SK-N-SH treated with all-trans-retinoic acid at 6 μM for 48 hours (cell line): ENCODE data around the gene ADAMTSL1.

Experiments used
- ATAC-seq: fragments of 200-7000 bp; cut with Tn5 transposase; 3 replicates; pipeline ENCODE4 v1.9.1; 2020; ENCODE audit warnings: mild to moderate bottlenecking, moderate library complexity
- ARNTL ChIP-seq: fragments of 450-650 bp; formaldehyde crosslinking; IDR thresholded peaks from 2 replicates; pipeline ENCODE4 v1.5.0; 2020; ENCODE audit warnings: low read depth, mild to moderate bottlenecking, moderate library complexity, borderline replicate concordance
- CSDC2 ChIP-seq: fragments of 250-450 bp; sonication (Bioruptor Pico); IDR thresholded peaks from 2 replicates; pipeline ENCODE4 v1.5.0; 2020; ENCODE audit warnings: mild to moderate bottlenecking, moderate library complexity
- GLIS3 ChIP-seq: fragments of 250-450 bp; sonication (Bioruptor Pico); IDR thresholded peaks from 2 replicates; pipeline ENCODE4 v1.5.0; 2020; ENCODE audit warnings: mild to moderate bottlenecking, moderate library complexity
- ISL1 ChIP-seq: fragments of 250-450 bp; sonication (Bioruptor Pico); IDR thresholded peaks from 2 replicates; pipeline ENCODE4 v2.1.2; 2022; ENCODE audit warnings: mild to moderate bottlenecking, moderate library complexity
- OSR1 ChIP-seq: fragments of 250-450 bp; sonication (Bioruptor Pico); IDR thresholded peaks from 2 replicates; pipeline ENCODE4 v1.8.0; 2022; ENCODE audit warnings: moderate library complexity, mild to moderate bottlenecking, inconsistent platforms
- PPARA ChIP-seq: fragments of 250-450 bp; sonication (Bioruptor Pico); IDR thresholded peaks from 2 replicates; pipeline ENCODE4 v1.5.0; 2020; ENCODE audit warnings: mild to moderate bottlenecking, borderline replicate concordance
- RARB ChIP-seq: fragments of 250-450 bp; sonication (Bioruptor Pico); IDR thresholded peaks from 2 replicates; pipeline ENCODE4 v1.8.0; 2021; ENCODE audit warnings: mild to moderate bottlenecking, moderate library complexity
- TCF4 ChIP-seq: fragments of 250-450 bp; sonication (Bioruptor Pico); IDR thresholded peaks from 2 replicates; pipeline ENCODE4 v1.8.0; 2021; ENCODE audit warnings: mild to moderate bottlenecking, moderate library complexity, borderline replicate concordance
- TOX ChIP-seq: fragments of 250-450 bp; sonication (Bioruptor Pico); IDR thresholded peaks from 2 replicates; pipeline ENCODE4 v1.8.0; 2021; ENCODE audit warnings: mild to moderate bottlenecking, moderate library complexity, borderline replicate concordance
- ZC3H10 ChIP-seq: fragments of 250-450 bp; sonication (Bioruptor Pico); IDR thresholded peaks from 2 replicates; pipeline ENCODE4 v1.5.1; 2021; ENCODE audit warnings: mild to moderate bottlenecking, moderate library complexity
- ZFP3 ChIP-seq: fragments of 250-450 bp; sonication (Bioruptor Pico); IDR thresholded peaks from 2 replicates; pipeline ENCODE4 v1.5.0; 2020; ENCODE audit warnings: mild to moderate bottlenecking, moderate library complexity
- ZFP30 ChIP-seq: fragments of 450-650 bp; formaldehyde crosslinking; IDR thresholded peaks from 2 replicates; pipeline ENCODE4 v1.5.0; 2022; ENCODE audit warnings: mild to moderate bottlenecking, moderate library complexity
- ZNF565 ChIP-seq: fragments of 450-650 bp; formaldehyde crosslinking; conservative IDR thresholded peaks from 2 replicates; pipeline ENCODE4 v1.5.0; 2020; ENCODE audit warnings: low read depth, mild to moderate bottlenecking, moderate library complexity
- ZNF70 ChIP-seq: fragments of 450-650 bp; formaldehyde crosslinking; IDR thresholded peaks from 2 replicates; pipeline ENCODE4 v1.5.0; 2020; ENCODE audit warnings: mild to moderate bottlenecking, moderate library complexity
- ZNF8 ChIP-seq: fragments of 450-650 bp; formaldehyde crosslinking; IDR thresholded peaks from 2 replicates; pipeline ENCODE4 v1.5.0; 2020; ENCODE audit warnings: mild to moderate bottlenecking, moderate library complexity
- TF ChIP-seq, protein P1 (sequence below): fragments of 250-450 bp; sonication (Bioruptor Pico); IDR thresholded peaks from 2 replicates; pipeline ENCODE4 v1.8.0; 2021; ENCODE audit warnings: low read depth, mild to moderate bottlenecking, moderate library complexity, borderline replicate concordance
- TF ChIP-seq, protein P2 (sequence below): fragments of 250-450 bp; sonication (Bioruptor Pico); IDR thresholded peaks from 2 replicates; pipeline ENCODE4 v1.8.0; 2020; ENCODE audit warnings: mild to moderate bottlenecking, moderate library complexity, borderline replicate concordance
- TF ChIP-seq, protein P3 (sequence below): fragments of 250-450 bp; sonication (Bioruptor Pico); IDR thresholded peaks from 2 replicates; pipeline ENCODE4 v1.5.0; 2020; ENCODE audit warnings: mild to moderate bottlenecking, moderate library complexity
- TF ChIP-seq, protein P4 (sequence below): fragments of 250-450 bp; sonication (Bioruptor Pico); IDR thresholded peaks from 2 replicates; pipeline ENCODE4 v1.5.1; 2020; ENCODE audit warnings: low read depth, mild to moderate bottlenecking, moderate library complexity

The ADAMTSL1 gene

DNA sequence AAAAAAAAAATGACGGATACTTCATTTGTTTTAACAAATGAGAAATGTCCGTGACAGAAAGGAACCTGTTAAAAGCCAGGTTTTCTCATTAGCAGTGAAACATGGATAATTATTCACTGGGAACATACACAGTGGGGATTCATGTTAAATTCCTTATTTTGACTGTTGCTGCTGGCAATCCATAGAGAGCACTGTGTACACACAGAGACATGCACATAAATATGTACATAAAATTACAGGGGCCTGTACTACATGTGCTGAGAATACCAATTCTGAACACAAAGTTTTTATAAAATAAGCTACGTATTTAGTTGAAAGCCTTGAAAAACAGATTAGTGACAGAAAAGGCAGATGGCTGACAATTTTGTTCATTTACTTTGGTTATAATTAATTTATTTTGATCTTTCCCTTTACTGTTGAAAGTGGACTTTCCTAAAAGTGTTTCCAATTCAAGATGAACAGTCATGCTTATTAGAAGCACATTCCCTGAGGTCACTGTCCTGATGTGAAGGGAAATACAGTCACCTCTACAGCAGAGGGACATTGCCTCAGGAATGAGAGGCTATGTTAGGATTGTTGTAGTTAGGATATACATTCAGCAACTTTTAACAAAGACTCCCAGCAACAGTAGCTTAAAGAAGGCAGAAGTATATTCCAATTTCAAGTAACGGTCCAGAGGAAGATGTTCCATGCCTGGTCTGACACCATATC lies 392.3 kb downstream of the ADAMTSL1 start:
- ATAC-seq: no peak
- TF ChIP-seq, protein P1, sequence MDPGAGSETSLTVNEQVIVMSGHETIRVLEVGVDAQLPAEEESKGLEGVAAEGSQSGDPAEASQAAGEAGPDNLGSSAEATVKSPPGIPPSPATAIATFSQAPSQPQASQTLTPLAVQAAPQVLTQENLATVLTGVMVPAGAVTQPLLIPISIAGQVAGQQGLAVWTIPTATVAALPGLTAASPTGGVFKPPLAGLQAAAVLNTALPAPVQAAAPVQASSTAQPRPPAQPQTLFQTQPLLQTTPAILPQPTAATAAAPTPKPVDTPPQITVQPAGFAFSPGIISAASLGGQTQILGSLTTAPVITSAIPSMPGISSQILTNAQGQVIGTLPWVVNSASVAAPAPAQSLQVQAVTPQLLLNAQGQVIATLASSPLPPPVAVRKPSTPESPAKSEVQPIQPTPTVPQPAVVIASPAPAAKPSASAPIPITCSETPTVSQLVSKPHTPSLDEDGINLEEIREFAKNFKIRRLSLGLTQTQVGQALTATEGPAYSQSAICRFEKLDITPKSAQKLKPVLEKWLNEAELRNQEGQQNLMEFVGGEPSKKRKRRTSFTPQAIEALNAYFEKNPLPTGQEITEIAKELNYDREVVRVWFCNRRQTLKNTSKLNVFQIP (CRISPR knock-in tag): no peak
- TF ChIP-seq ZNF565 (CRISPR knock-in tag): no peak
- TF ChIP-seq, protein P2, sequence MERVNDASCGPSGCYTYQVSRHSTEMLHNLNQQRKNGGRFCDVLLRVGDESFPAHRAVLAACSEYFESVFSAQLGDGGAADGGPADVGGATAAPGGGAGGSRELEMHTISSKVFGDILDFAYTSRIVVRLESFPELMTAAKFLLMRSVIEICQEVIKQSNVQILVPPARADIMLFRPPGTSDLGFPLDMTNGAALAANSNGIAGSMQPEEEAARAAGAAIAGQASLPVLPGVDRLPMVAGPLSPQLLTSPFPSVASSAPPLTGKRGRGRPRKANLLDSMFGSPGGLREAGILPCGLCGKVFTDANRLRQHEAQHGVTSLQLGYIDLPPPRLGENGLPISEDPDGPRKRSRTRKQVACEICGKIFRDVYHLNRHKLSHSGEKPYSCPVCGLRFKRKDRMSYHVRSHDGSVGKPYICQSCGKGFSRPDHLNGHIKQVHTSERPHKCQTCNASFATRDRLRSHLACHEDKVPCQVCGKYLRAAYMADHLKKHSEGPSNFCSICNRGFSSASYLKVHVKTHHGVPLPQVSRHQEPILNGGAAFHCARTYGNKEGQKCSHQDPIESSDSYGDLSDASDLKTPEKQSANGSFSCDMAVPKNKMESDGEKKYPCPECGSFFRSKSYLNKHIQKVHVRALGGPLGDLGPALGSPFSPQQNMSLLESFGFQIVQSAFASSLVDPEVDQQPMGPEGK (CRISPR knock-in tag): no peak
- TF ChIP-seq, protein P3, sequence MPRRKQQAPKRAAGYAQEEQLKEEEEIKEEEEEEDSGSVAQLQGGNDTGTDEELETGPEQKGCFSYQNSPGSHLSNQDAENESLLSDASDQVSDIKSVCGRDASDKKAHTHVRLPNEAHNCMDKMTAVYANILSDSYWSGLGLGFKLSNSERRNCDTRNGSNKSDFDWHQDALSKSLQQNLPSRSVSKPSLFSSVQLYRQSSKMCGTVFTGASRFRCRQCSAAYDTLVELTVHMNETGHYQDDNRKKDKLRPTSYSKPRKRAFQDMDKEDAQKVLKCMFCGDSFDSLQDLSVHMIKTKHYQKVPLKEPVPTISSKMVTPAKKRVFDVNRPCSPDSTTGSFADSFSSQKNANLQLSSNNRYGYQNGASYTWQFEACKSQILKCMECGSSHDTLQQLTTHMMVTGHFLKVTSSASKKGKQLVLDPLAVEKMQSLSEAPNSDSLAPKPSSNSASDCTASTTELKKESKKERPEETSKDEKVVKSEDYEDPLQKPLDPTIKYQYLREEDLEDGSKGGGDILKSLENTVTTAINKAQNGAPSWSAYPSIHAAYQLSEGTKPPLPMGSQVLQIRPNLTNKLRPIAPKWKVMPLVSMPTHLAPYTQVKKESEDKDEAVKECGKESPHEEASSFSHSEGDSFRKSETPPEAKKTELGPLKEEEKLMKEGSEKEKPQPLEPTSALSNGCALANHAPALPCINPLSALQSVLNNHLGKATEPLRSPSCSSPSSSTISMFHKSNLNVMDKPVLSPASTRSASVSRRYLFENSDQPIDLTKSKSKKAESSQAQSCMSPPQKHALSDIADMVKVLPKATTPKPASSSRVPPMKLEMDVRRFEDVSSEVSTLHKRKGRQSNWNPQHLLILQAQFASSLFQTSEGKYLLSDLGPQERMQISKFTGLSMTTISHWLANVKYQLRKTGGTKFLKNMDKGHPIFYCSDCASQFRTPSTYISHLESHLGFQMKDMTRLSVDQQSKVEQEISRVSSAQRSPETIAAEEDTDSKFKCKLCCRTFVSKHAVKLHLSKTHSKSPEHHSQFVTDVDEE (CRISPR knock-in tag): no peak
- TF ChIP-seq, protein P4, sequence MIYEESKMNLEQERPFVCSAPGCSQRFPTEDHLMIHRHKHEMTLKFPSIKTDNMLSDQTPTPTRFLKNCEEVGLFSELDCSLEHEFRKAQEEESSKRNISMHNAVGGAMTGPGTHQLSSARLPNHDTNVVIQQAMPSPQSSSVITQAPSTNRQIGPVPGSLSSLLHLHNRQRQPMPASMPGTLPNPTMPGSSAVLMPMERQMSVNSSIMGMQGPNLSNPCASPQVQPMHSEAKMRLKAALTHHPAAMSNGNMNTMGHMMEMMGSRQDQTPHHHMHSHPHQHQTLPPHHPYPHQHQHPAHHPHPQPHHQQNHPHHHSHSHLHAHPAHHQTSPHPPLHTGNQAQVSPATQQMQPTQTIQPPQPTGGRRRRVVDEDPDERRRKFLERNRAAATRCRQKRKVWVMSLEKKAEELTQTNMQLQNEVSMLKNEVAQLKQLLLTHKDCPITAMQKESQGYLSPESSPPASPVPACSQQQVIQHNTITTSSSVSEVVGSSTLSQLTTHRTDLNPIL (CRISPR knock-in tag): no peak
- no peak for TF ChIP-seq ZFP3 (CRISPR knock-in tag)
- TF ChIP-seq ARNTL (CRISPR knock-in tag): no peak
- TF ChIP-seq, all 23 proteins: peak for 0

DNA sequence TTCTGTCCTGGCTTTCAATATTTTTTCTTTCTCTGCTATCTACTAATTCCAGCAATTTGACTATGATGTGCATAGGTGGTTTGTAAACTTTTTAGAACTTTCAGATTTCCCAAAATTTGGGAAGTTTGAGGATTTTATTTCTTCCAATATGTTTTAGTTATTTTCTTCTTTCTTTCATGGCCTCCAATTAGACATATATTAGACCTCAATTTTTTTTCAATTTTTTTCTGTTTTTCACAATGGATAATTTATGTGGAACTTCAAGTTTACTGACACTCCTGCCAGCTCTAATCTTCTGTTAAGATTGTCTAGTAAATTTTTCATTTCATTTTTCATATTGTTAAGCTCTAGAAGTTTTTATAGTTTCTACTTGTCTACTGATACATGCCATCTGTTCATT lies 395.8 kb downstream of the ADAMTSL1 start:
- ATAC-seq: no peak
- TF ChIP-seq TCF4 (CRISPR knock-in tag) (no peak), ZC3H10 (CRISPR knock-in tag) (no peak), ZNF8 (no peak), CSDC2 (CRISPR knock-in tag) (no peak), OSR1 (CRISPR knock-in tag) (no peak), ZNF565 (CRISPR knock-in tag) (no peak), ISL1 (CRISPR knock-in tag) (no peak), ZNF70 (no peak), PPARA (CRISPR knock-in tag) (no peak), ARNTL (CRISPR knock-in tag) (no peak), GLIS3 (CRISPR knock-in tag) (no peak), ZFP30 (no peak), ZFP3 (CRISPR knock-in tag) (no peak), TOX (no peak), RARB (no peak)
- TF ChIP-seq, protein P1 (CRISPR knock-in tag): no peak
- TF ChIP-seq, protein P2 (CRISPR knock-in tag): no peak
